ENCODE data around the gene PTPN11.
A peak's percentile ranks its signal among the peaks of the same experiment; 100 is the strongest.
"Not testable (repeated sequence)": the region's sequence is repeated elsewhere in the genome, so short reads cannot be mapped to it uniquely, and the experiment has no call there.

Gene PTPN11

DNA sequence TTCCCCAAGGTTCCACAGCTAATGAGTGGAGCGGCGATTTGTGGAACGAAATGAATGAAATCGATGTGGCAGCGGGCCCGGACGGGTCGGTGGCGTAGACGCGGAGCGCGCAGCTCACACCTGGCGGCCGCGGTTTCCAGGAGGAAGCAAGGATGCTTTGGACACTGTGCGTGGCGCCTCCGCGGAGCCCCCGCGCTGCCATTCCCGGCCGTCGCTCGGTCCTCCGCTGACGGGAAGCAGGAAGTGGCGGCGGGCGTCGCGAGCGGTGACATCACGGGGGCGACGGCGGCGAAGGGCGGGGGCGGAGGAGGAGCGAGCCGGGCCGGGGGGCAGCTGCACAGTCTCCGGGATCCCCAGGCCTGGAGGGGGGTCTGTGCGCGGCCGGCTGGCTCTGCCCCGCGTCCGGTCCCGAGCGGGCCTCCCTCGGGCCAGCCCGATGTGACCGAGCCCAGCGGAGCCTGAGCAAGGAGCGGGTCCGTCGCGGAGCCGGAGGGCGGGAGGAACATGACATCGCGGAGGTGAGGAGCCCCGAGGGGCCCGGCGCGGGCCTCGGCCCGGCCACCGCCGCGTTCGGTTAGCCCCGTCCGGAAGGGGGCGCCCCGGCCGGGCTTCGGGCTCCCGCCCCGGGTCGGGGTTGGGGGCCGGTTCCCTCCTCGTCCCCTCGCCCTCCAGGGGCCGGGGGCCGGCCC is at the start of gene PTPN11:
Gene PTPN11 (plus strand): TSS at position 340 of the 689 bp plus-strand sequence. CDS start 165 bp downstream, at position 505.
- peak; percentile 86 to 96 (median 92) for DNase-seq

DNA sequence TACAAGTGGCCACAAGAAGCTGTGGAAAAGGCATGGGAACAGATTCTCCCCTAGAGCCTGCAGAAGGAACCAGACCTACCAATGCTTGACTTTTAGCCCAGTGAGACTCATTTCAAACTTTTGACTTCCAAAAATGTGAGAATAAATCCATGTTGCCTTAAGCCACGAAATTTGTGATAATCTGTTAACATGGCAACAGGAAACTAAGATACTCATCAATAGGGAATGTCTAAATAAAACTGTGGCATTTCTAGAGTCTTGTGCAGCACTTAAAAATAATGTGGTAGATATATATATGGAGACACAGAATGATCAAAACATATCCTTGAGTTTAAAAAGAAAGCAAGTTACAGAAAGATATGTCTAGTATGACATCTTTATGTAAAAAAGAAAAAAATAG is 48.5 kb upstream of the PTPN11 start:
- no peak for DNase-seq

DNA sequence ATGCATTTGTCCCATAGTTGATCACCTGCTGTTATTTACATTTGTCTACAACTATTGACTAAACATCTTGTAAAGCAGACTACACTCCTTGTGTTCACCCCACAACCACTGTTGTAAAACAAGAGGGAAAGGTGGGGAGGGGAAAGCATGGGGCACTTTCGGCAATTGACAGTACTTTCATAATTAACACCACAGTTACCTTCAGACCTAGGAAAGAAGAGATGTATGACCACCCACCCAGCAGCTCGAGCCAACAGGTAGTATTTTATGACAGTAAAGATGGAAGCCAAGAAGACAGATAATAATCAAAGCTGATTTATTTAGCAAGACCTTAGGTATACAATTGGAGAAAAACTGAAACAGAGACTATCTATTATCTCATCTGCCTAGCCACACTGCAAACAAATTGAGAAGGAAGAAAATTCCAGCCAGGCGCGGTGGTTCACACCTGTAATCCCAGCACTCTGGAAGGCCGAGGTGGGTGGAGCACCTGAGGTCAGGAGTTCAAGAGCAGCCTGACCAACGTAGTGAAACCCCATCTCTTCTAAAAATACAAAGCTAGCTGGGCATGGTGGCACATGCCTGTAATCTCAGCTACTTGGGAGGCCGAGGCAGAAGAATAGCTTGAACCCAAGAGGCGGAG is 47.8 kb upstream of the PTPN11 start:
- DNase-seq, result no peak

DNA sequence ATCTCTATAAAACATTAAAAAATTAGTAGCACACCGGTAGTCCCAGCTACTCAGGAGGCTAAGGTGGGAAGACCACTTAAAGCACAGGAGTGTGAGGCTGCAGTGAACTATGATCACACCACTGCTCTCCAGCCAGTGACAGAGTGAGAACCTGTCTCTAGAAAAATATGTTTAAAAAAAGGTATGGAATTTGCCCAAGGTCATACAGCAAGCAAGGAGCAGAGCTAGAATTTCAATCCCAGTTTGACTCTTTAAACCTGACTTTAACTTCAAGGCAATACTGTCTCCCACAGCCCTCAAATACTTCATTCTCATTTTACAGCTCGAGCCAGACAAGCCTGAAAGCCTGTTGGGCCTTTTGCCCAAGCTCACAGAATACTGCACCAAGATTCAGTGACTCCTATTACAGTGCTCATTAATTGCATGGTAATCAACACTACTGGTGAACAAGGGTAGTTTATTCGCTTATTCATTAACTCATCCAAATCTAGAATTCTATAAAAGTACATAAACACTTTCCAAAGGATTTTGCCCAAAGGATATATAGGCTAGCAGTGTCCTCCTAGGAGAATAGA is 44.5 kb upstream of the PTPN11 start:
- DNase-seq, result no peak

DNA sequence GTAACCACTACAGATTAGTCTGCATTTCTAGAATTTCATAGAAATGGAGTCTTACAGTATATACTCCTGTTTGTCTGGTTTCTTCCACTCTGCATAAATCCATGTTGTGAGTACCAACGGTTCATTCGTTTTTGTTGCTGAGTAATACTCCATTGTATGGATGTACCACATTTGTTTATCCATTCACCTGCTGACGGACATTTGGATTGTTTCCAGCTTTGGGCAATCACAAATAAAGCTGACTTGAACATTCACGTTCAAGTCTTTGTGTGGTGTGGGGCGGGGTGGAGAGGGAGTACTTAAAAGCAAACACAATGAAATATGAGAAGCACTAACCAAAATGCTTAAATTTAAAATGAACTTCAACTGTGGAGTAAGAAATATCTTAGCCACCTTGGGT is 43.6 kb upstream of the PTPN11 start:
- no peak for DNase-seq

DNA sequence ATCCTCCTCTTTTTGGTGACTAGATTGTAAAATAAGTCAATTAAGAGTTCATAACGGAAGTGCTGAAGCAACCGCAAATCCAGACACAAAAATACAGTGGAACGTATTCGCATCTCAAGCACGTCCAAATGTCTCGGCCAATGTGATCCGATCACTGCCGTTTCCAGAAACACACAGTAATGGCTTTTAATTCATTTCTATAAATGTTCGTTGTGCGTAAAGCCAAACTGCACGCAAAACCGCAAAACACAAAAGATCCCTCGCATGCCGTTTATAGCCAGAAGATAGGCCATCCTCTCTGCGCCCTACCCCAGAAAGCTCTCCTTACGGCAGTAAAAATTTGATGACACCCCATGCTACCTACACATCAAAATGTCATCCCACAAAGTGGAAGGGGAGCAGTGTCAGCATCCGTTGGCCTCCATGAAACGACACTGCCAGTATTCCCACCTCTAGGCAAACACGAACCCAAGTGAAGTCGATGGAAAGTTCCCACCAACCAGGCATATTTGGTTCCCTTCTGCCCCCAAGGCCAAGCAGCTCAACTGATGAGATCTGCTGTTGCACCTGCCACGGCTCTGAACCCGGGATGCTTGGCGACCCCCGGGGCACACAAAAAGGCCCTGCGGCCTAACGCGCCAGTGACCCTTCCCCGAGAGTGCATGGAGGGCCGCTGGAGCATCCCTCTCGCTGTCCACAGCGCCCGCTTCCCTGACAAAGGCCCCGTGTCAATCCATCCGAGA is 37.9 kb upstream of the PTPN11 start:
- no peak for DNase-seq

DNA sequence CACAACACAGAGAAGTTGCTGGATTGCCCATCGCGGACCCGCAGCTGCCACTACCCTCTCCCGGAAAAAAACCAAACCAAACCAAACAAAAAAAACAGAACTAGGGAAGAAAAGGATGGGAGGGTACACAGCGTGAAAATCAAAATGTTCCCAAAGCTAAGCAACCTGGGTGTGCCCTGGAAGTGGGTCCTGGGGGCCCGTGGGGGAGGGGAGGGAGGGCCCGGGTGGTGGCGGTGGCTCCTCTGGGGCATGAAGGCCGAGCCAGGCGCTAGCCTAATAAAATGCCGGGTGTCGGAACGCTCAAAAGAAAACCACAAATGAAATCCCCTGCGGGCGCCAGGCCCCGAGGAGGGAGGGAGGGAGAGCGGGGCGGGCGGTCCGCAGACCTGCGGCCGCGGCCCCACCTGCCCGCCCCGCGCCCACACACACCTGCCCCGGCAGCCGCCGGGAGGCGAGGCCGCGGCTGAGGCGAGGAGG is 37.3 kb upstream of the PTPN11 start:
- peak; percentile 16 to 47 (median 23) for DNase-seq

DNA sequence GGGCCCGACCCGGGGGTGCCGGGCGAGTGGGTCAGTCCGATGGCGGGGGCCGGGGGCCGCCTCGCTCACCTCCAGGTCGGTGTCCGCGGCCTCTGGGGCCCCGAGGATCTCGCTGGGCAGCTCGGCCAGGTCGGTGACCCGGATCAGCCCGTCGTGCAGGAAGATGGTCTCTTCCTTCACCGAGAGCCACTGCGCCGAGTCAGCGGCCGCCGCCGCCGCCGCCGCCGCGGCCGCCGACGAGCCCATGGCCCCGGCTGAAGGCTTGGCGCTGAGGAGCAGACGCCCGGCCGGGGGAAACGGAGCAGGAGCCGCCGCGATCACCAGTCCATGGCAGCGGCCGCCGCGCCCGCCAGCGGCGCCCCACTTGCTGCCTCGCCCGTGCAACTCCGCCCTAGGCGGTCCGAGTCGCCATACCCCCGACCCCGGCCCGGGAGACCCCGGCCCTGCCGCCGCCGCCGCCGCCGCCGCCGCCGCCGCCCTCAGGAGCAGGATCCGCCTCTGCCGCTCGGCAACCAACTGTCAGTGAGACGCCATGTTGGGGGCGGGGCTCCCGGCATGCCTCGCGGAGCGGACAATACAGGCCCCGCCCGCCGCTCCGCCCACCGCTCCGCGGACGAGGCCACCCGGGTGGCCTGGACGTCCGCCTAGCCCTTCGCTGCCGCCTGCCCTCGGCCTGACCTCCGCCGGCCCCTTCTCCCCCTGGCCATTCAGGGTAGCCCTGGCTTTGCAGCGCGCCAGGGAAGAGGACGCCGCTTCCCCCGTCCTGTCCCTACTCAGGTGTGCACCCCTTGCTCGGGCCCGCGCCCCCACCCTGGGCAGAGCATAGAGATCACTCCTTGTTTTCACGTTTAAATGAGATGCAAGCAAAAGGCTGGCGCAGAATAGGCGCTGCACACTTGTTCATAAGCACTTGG is 36.6 kb upstream of the PTPN11 start, which contains the start of gene HECTD4:
Gene HECTD4 (minus strand): TSS at position 549 of the 914 bp plus-strand sequence. CDS start 303 bp downstream, at position 246.
- DNase-seq, result peak; percentile 96 to 99 (median 97)

DNA sequence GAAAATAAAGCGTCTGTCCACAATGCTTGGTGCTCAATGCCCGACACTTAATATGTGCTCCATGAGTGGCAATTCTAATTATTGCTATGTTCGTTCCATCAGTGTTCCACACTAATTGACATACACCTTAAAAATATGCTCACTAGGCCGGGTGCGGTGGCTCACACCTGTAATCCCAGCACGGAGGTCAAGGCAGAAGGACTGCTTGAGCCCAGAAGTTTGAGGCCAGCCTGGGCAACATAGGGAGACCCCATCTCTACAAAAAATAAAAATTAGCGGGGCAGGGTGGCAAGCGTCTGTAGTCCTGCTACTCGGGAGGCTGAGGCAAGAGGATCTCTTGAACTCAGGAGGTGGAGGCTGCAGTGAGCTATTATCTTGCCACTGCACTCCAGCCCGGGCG is 35.9 kb upstream of the PTPN11 start:
- DNase-seq, result no peak

DNA sequence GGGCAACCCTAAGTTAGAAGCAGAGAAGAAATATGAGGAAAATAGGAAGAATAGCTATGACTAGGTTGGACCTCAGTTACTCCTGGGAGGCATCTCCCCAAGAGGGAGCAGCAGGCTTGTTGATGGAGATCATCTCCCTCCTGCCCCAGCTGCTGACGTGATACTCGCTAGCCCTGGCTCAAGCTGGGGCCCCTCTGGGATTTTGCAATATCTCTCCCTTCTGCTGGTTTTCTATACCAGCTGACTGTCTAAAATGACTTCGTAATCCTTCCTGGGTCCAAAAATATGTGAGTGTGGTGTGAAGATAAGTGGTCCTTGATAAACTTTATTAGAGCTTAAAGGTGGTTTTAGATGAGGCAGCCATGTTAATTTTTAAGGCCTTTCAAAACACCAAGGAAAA is 32.0 kb upstream of the PTPN11 start:
- DNase-seq, result peak; percentile 30 to 43 (median 38)

DNA sequence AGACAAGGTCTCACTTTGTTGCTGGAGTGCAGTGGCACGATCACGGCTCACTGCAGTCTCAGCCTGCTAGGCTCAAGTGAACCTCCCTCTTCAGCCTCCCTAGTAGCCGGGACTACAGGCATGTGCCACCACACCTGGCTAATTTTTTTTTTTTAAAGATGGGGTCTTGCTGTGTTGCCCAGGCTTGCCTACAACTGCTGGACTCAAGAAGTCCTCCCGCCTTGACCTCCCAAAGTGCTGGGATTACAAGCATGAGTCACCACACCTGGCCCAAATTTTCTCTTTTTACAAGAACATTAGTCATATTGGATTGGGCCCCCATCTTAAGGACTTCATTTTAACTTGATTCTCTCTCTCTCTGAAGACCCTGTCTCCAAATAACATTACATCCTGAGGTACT is 29.5 kb upstream of the PTPN11 start:
- DNase-seq, result no peak

DNA sequence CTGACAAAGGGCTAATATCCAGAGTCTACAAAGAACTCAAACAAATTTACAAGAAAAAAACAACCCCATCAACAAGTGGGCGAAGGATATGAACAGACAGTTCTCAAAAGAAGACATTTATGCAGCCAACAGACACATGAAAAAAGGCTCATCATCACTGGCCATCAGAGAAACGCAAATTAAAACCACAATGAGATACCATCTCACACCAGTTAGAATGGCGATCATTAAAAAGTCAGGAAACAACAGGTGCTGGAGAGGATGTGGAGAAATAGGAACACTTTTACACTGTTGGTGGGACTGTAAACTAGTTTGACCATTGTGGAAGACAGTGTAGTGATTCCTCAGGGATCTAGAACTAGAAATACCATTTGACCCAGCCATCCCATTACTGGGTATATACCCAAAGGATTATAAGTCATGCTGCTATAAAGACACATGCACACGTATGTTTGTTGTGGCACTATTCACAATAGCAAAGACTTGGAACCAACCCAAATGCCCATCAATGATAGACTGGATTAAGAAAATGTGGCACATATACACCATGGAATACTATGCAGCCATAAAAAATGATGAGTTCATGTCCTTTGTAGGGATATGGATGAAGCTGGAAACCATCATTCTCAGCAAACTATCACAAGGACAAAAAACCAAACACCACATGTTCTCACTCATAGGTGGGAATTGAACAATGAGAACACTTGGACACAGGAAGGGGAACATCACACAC is 28.7 kb upstream of the PTPN11 start:
- DNase-seq, result not testable (repeated sequence)

DNA sequence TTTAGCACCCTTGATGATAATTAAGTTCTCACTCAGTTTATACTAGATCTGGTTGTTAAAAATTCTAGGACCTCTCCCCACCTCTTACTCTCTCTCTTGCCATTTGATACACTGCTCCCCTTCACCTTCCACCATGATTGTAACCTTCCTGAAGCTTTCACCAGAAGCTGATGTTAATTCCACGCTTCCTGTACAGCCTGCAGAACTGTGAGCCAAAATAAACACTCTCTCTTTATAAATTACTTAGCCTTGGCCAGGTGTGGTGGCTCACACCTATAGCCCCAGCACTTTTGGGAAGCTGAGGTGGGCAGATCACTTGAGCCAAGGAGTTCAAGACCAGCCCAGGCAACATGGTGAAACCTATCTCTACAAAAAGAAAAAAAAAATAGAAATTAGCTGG is 25.4 kb upstream of the PTPN11 start:
- DNase-seq, result no peak

DNA sequence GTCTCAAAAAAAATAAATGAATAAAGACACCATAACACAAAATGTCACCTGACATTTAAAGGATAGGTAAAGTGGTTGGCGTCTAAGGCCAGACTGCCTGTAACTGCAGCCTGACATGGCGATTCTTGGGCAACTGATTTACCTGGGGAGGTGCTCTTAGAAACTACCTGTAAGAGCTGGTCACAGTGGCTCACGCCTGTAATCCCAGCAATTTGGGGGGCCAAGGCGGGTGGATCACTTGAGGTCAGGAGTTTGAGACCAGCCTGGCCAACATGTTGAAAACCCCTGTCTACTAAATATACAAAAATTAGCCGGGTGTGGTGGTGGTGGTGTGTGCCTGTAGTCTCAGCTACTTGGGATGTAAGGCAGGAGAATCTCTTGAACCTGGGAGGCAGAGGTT is 17.7 kb upstream of the PTPN11 start:
- no peak for DNase-seq

DNA sequence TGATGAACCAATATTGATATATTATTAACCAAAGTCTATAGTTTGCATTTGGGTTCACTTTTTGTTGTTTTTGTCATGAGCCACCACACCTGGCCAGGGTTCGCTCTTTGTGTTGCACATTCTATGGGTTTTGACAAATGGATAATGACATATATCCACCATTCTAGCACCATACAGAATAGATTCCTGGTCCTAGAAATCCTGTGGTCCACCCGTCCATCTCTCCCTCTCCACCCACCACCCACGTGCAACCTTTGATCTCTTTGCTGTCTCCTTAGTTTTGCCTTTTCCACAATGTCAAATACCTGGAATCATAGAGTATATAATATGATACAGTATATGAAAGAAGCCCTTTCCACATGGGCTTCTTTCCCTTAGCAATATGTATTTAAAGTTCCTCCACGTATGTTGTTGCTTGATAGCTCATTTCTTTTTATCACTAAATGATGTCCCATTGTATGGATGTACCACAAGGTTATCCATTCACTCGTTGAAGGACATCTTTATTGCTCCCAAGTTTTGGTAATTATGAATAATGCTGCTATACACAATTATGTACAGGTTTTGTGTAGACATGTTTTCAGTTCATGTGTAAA is 16.7 kb upstream of the PTPN11 start:
- no peak for DNase-seq

DNA sequence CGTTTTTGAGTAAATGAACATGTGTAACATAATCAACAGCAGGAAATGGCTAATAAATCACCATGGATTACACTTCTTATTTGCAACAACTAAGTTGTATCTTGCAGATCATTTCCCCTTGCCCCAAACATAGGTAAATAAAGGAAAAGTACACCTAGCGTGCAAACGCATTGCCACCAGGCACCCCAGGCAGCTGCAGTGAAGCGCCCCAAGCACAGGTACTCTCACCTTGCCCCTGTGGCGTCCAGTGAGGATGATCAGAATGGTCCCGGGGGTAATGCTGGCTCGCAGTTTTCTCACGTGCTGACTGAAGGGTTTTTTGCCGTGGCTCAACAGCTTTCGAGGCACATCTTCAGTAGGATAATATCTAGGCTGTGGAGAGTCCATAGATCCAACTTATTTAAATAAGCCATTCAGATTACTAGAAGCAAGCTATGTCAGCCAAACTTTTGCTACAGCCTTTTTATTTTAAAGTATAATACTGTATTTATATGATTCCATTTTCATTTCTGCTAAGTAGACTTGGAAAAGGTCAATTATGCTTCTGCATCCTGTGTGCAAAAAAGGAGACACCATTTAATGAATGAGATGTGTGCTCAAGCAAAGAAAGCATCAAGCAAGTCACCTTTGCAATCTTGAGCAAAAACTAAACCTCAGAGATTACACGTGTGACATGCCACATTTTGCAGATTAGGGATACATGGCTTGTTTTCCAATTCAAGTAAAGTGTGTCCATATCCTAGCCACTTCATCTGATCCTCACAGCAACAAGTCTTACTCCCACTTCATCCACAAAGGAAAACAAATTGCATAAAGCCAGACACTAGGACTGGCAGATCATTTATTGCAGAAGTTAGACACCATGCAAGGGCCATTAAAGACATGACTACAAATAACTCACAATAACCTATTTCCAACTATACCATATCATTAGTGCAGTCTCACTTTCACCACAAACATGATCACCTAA is 11.9 kb upstream of the PTPN11 start:
- DNase-seq, result no peak

DNA sequence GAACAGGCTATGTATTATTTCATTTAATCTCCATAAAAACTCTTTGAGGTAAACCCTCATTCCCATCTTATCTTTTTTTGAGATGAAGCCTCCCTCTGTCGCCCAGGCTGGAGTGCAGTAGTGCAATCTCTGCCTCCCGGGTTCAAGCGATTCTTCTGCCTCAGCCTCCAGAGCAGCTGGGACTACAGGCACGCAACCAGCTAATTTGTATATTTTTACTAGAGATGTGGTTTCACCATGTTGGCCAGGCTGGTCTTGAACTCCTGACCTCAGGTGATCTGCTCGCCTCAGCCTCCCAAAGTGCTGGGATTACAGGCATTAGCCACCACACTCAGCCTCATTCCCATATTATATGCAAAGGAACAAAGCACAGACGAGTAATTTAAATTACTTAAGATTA is 11.1 kb upstream of the PTPN11 start:
- DNase-seq, result not testable (repeated sequence)

DNA sequence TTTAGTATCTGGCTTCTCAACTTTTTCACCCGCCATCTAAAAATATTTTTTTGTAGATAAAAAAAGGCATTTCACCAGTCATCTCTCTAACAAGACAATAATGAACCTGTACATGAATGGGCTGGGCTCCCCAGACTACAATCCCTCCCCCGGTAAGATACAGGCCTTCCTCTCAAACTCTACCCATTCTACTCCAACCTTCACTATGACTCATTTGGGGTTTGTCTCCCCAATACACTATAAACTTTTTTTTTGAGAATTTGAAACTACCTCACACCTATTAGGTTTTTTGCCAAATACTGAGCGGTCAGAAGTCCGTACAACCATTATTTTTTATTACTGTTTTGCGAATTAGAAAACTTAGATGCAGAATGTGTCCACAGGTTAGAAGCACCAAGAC is 10.1 kb upstream of the PTPN11 start:
- no peak for DNase-seq

DNA sequence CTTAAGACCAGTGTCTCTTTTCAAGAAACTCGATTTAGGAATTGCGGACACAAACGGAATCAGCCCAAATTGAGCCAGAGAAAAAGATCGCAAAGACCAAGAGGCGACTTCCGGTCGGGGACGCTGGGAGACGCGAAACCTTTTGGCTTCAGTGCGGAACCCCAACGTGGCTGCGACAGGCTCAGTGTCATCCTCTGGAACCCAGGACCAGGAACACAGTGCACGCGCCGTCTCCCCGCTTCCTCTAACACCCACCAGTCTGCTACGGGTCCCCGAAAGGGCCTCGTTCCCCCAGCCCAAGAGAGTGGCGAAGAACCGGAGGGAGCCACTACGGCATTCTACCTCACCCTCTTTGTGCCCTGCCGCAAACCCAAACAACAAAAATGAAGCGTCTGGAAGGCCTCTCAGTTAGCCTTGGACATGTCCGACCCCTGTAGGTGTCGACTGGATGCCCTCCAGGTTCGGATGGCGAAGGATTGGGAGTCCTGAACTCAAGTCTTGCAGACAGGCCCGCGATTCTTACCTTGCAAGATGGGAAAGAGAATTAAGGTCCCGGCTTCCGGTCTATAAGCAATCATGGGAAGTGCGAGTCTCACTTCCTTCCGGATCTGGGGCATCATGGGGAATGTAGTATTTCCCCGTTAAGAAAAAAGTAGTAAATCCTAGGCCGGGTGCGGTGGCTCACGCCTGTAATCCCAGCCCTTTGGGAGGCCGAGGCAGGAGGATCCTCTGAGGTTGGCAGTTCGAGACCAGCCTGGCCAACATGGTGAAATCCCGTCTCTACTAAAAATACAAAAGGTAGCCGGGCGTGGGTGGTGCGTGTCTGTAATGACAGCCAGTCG is 9.5 kb upstream of the PTPN11 start, which contains the start of gene RPL6:
Gene RPL6 (minus strand): TSS at position 542 of the 842 bp plus-strand sequence. CDS start 949 bp downstream, outside the sequence.
- DNase-seq, result peak; percentile 90 to 94 (median 94)

All from suppressor macrophage treated with lipopolysaccharide for 1 hour (primary cell).